Caco-2 (cell line): ENCODE measurements around the gene ARAP1. TPM values are rescaled to one million over a fixed set of nuclear protein-coding genes. Genes with fewer than 3 reads are reported as not detected.

ENCODE experiments used
- BruUV-seq: library from RNA; stranded (reverse); fragments of 400-500 nt; replicated peaks from 2 replicates; lab custom pipeline; 2021; lab: Mats Ljungman, UMichigan
- CTCF ChIA-PET: fragments of 300-600 bp; sonication (Branson Sonifier 250); formaldehyde crosslinking; loops from one replicate; lab custom pipeline; 2022; ENCODE audit warnings: antibody characterized with exemption; lab: Charles Lee
- POLR2A ChIA-PET: fragments of 300-600 bp; sonication (Branson Sonifier 250); formaldehyde crosslinking; loops from one replicate; lab custom pipeline; 2022; ENCODE audit warnings: antibody characterized with exemption; lab: Charles Lee
- DNase-seq, 2 experiments: peaks; one replicate each; pipeline versions ENCODE4 v3.0.0 to v3.0.0-alpha.2; 2020 to 2022
- H3K27me3 ChIP-seq: replicated peaks from 2 replicates; pipeline ENCODE4 v1.6.0; 2011; ENCODE audit warnings: low read length; ENCODE audit not compliant: control insufficient read depth, insufficient read depth
- H3K36me3 ChIP-seq: 2 replicates; pipeline ENCODE4 v1.5.1; 2011; ENCODE audit warnings: low read length; ENCODE audit not compliant: control insufficient read depth, insufficient read depth
- H3K4me1 ChIP-seq: fragments of 250-450 bp; sonication (Bioruptor Pico); 2 replicates; pipeline ENCODE4 v1.5.1; 2020; ENCODE audit warnings: mild to moderate bottlenecking
- H3K4me3 ChIP-seq: 2 replicates; pipeline ENCODE4 v1.5.1; 2011; ENCODE audit warnings: low read depth, mild to moderate bottlenecking, control low read depth, low read length
- H3K9me3 ChIP-seq: fragments of 250-450 bp; sonication (Bioruptor Pico); 2 replicates; pipeline ENCODE4 v1.5.1; 2020; ENCODE audit warnings: mild to moderate bottlenecking, moderate library complexity
- H3K27ac Mint-ChIP-seq: one replicate; pipeline ENCODE4 v1.8.0; 2022; ENCODE audit warnings: mixed read lengths; ENCODE audit not compliant: unreplicated experiment
- H3K27me3 Mint-ChIP-seq: one replicate; pipeline ENCODE4 v1.8.0; 2022; ENCODE audit warnings: mixed read lengths; ENCODE audit not compliant: insufficient read depth, unreplicated experiment
- H3K36me3 Mint-ChIP-seq: one replicate; pipeline ENCODE4 v1.8.0; 2022; ENCODE audit warnings: mild to moderate bottlenecking, mixed read lengths; ENCODE audit not compliant: insufficient read depth, unreplicated experiment
- H3K4me1 Mint-ChIP-seq: one replicate; pipeline ENCODE4 v1.8.0; 2022; ENCODE audit warnings: low read depth, mixed read lengths; ENCODE audit not compliant: unreplicated experiment
- H3K4me3 Mint-ChIP-seq: one replicate; pipeline ENCODE4 v1.8.0; 2022; ENCODE audit warnings: mild to moderate bottlenecking, moderate library complexity, mixed read lengths; ENCODE audit not compliant: unreplicated experiment
- H3K9me3 Mint-ChIP-seq: one replicate; pipeline ENCODE4 v1.8.0; 2022; ENCODE audit warnings: mixed read lengths; ENCODE audit not compliant: unreplicated experiment
- CTCF ChIP-seq, 2 experiments: fragments of 200-600 bp in 1 of 2; IDR thresholded peaks; 1 replicate in 1 of 2; 2 replicates in 1 of 2; pipeline versions ENCODE4 v1.5.1 to v1.8.0; 2011 to 2022; ENCODE audit warnings: antibody characterized with exemption in 1 of 2, control low read depth in 1 of 2, inconsistent platforms in 1 of 2, low read depth in 1 of 2, low read length in 1 of 2, mild to moderate bottlenecking in 1 of 2, moderate library complexity in 1 of 2; ENCODE audit not compliant: insufficient read depth in 1 of 2, severe bottlenecking in 1 of 2, unreplicated experiment in 1 of 2
- intact Hi-C: fragments of 100-400 bp; cut with micrococcal nuclease; formaldehyde crosslinking; loops from one replicate; pipeline ENCODE4 v1.10.0; 2022; ENCODE audit not compliant: unreplicated experiment
- total RNA-seq: library from RNA; stranded (reverse); gene quantifications from 2 replicates; pipeline ENCODE4 v1.2.3, GENCODE V29; 2022

ARAP1 gene
- total RNA-seq, 1 experiment from 2014 or later = 87.1 TPM

GRCh38 chr11:72724851-72725723 lies 27.1 kb downstream of the ARAP1 start:
- no peaks in the 10 kb centered on the region for H3K27me3 Mint-ChIP-seq
- ChIA-PET CTCF (interaction anchor here (0.5 to 2.4 kb wide), 45 partner anchors 9 to 1673 kb away, joined by 3 to 64 read pairs (median 6); partner anchors contain the start of genes ARAP1, PGM2L1 and STARD10), POLR2A (interaction anchor here (0.6 to 1.1 kb wide), 6 partner anchors 51 to 72 kb away, joined by 3 to 11 read pairs (median 4); partner anchors contain the start of gene STARD10)
- no peak overlapping the region for H3K4me3 Mint-ChIP-seq
- peak; percentile 83 to 90 for DNase-seq
- TF ChIP-seq CTCF (IDR thresholded peaks at IDR 0.05; ENCODE audit: insufficient read depth in 1 of 2, low read depth in 1 of 2, low read length in 1 of 2, severe bottlenecking in 1 of 2, unreplicated experiment in 1 of 2) = peak; percentile 96 to 97
- Histone ChIP-seq H3K9me3 (no peaks in the 10 kb centered on the region), H3K36me3 (peaks cover 1% of the 10 kb centered on the region; the same call in 1 of the 2 replicates), H3K27me3 (no peaks in the 10 kb centered on the region), H3K4me1 (peaks cover 4% of the 10 kb centered on the region; the same call in 1 of the 2 replicates), H3K4me3 (no peak overlapping the region)
- no peak overlapping the region for H3K27ac Mint-ChIP-seq
- BruUV-seq = no TSS peak
- H3K9me3 Mint-ChIP-seq = no peaks in the 10 kb centered on the region
- H3K36me3 Mint-ChIP-seq = no peaks in the 10 kb centered on the region
- intact Hi-C loops = loop anchor here (1.0 to 2.0 kb wide), 5 partner anchors 27 to 454 kb away; partner anchors contain the start of genes ARAP1 and STARD10
- H3K4me1 Mint-ChIP-seq = no peaks in the 10 kb centered on the region

GRCh38 chr11:72724021-72724551 lies 28.1 kb downstream of the ARAP1 start:
- Histone ChIP-seq H3K4me1 (peaks cover 4% of the 10 kb centered on the region; the same call in 1 of the 2 replicates), H3K9me3 (no peaks in the 10 kb centered on the region), H3K4me3 (no peak overlapping the region), H3K36me3 (peaks cover 1% of the 10 kb centered on the region; the same call in 1 of the 2 replicates), H3K27me3 (no peaks in the 10 kb centered on the region)
- H3K4me3 Mint-ChIP-seq = no peak overlapping the region
- H3K9me3 Mint-ChIP-seq = no peaks in the 10 kb centered on the region
- DNase-seq = no peak
- H3K27ac Mint-ChIP-seq = no peak overlapping the region
- no peaks in the 10 kb centered on the region for H3K27me3 Mint-ChIP-seq
- ChIA-PET POLR2A (no interaction called here), CTCF (interaction anchor here (1.0 kb wide), 1 partner anchor 97 kb away, joined by 3 read pairs; no protein-coding TSS in a partner anchor)
- no peaks in the 10 kb centered on the region for H3K36me3 Mint-ChIP-seq
- H3K4me1 Mint-ChIP-seq = no peaks in the 10 kb centered on the region
- BruUV-seq = no TSS peak
- intact Hi-C loops = loop anchor here (2.0 kb wide), 1 partner anchor 455 kb away; no protein-coding TSS in a partner anchor
- no peak for TF ChIP-seq CTCF (IDR thresholded peaks at IDR 0.05; ENCODE audit: insufficient read depth in 1 of 2, low read depth in 1 of 2, low read length in 1 of 2, severe bottlenecking in 1 of 2, unreplicated experiment in 1 of 2)

GRCh38 chr11:72723508-72723907 lies 28.7 kb downstream of the ARAP1 start:
- no peak for DNase-seq
- Mint-ChIP-seq H3K27me3 (no peaks in the 10 kb centered on the region), H3K9me3 (no peaks in the 10 kb centered on the region), H3K27ac (no peak overlapping the region), H3K4me1 (no peaks in the 10 kb centered on the region), H3K4me3 (no peak overlapping the region), H3K36me3 (no peaks in the 10 kb centered on the region)
- no peaks in the 10 kb centered on the region for H3K9me3 ChIP-seq
- POLR2A ChIA-PET = no interaction called here
- no peak overlapping the region for H3K4me3 ChIP-seq
- H3K27me3 ChIP-seq = no peaks in the 10 kb centered on the region
- CTCF ChIA-PET = interaction anchor here (1.0 to 1.1 kb wide), 2 partner anchors 98 to 99 kb away, joined by 3 read pairs; no protein-coding TSS in a partner anchor
- no peak for TF ChIP-seq CTCF (IDR thresholded peaks at IDR 0.05; ENCODE audit: insufficient read depth in 1 of 2, low read depth in 1 of 2, low read length in 1 of 2, severe bottlenecking in 1 of 2, unreplicated experiment in 1 of 2)
- intact Hi-C loops = no loop called here
- peaks cover 1% of the 10 kb centered on the region; the same call in 1 of the 2 replicates for H3K36me3 ChIP-seq
- H3K4me1 ChIP-seq = peaks cover 4% of the 10 kb centered on the region; the same call in 1 of the 2 replicates
- no TSS peak for BruUV-seq
